AG04449 (cell line): ENCODE data around the gene PRRT1.
"Not testable (repeated sequence)": the region's sequence is repeated elsewhere in the genome, so short reads cannot be mapped to it uniquely, and the experiment has no call there.

Experiments
- CTCF ChIA-PET: fragments of 350-600 bp; formaldehyde crosslinking; extraction: SDS; loops from one replicate; lab custom pipeline; 2021; ENCODE audit warnings: antibody characterized with exemption; lab: Yijun Ruan, JAX
- POLR2A ChIA-PET: fragments of 400-600, 350-600 bp; formaldehyde crosslinking; extraction: SDS; loops from one replicate; lab custom pipeline; 2020; ENCODE audit warnings: antibody characterized with exemption, inconsistent platforms; lab: Yijun Ruan, JAX
- DNase-seq: peaks from one replicate; pipeline ENCODE4 v3.0.0-alpha.2; 2010; ENCODE audit warnings: low read depth, low spot score
- H3K4me3 ChIP-seq: 2 replicates; pipeline ENCODE4 v1.5.1; 2011; ENCODE audit warnings: low read depth, mild to moderate bottlenecking, control low read depth, low read length
- CTCF ChIP-seq: IDR thresholded peaks from one replicate; pipeline ENCODE4 v1.5.1; 2011; ENCODE audit warnings: mild to moderate bottlenecking, moderate library complexity, low read length, control low read depth, inconsistent platforms; ENCODE audit not compliant: insufficient read depth; ENCODE audit errors: missing control alignments

Gene PRRT1

GRCh38 chr6:32105433-32105832 is 46.3 kb downstream of the PRRT1 start:
- no peak for TF ChIP-seq CTCF
- DNase-seq = no peak
- CTCF ChIA-PET = interaction anchor here (1.0 to 9.3 kb wide), 3 partner anchors 12 to 58 kb away, joined by 3 to 66 read pairs (median 5); no protein-coding TSS in a partner anchor
- POLR2A ChIA-PET = no interaction called here
- no peak overlapping the region for H3K4me3 ChIP-seq

GRCh38 chr6:32102255-32102654 is 49.5 kb downstream of the PRRT1 start:
- no peak for DNase-seq
- ChIA-PET POLR2A (no interaction called here), CTCF (interaction anchor here (1.9 to 9.3 kb wide), 2 partner anchors 12 to 15 kb away, joined by 11 to 66 read pairs; no protein-coding TSS in a partner anchor)
- no peak for TF ChIP-seq CTCF
- H3K4me3 ChIP-seq = no peak overlapping the region

GRCh38 chr6:32100251-32100650 is 51.5 kb downstream of the PRRT1 start:
- H3K4me3 ChIP-seq, POLR2A ChIA-PET, DNase-seq: not testable (repeated sequence)
- CTCF ChIA-PET = interaction anchor here (2.4 to 3.2 kb wide), 2 partner anchors 18 to 53 kb away, joined by 7 to 12 read pairs; no protein-coding TSS in a partner anchor
